Naive thymus-derived CD8-positive, alpha-beta T cell (primary cell): ENCODE measurements around the gene ZCCHC10. TPM values are rescaled to one million over a fixed set of nuclear protein-coding genes. Genes with fewer than 3 reads are reported as not detected.
"Not testable (repeated sequence)": the region's sequence is repeated elsewhere in the genome, so short reads cannot be mapped to it uniquely, and the experiment has no call there.

Source experiments
- ATAC-seq, 2 donors: fragments of 150-1000 bp; cut with Tn5 transposase in 1 of 2; sonication (Bioruptor Pico), chemical (Tn5 transposase) in 1 of 2; 1 replicate in 1 of 2; 2 replicates in 1 of 2; pipeline ENCODE4 v1.10.0; 2021; ENCODE audit warnings: mild to moderate bottlenecking in 2 of 2, moderate library complexity in 2 of 2
- POLR2A ChIA-PET: fragments of 350-600 bp; sonication (Branson Sonifier 250); formaldehyde crosslinking; loops from one replicate; lab custom pipeline; 2021; ENCODE audit warnings: antibody characterized with exemption; lab: Charles Lee
- DNase-seq, 10 donors: peaks; one replicate each; pipeline versions ENCODE4 v3.0.0 to v3.0.0-alpha.2; 2020 to 2022
- H3K27ac Mint-ChIP-seq, 10 donors: one replicate each; pipeline ENCODE4 v1.8.0; 2020 to 2022; ENCODE audit warnings: mild to moderate bottlenecking in 10 of 10, mixed read lengths in 10 of 10, moderate library complexity in 4 of 10, inconsistent platforms in 1 of 10
- H3K27me3 Mint-ChIP-seq, 5 donors: one replicate each; pipeline ENCODE4 v1.8.0; 2021 to 2022; ENCODE audit warnings: mixed read lengths in 5 of 5
- H3K36me3 Mint-ChIP-seq, 3 donors: one replicate each; pipeline ENCODE4 v1.8.0; 2020 to 2022; ENCODE audit warnings: mixed read lengths in 3 of 3, mild to moderate bottlenecking in 2 of 3, inconsistent platforms in 1 of 3
- H3K4me1 Mint-ChIP-seq, 4 donors: one replicate each; pipeline ENCODE4 v1.8.0; 2021 to 2022; ENCODE audit warnings: mixed read lengths in 4 of 4
- H3K4me3 Mint-ChIP-seq, 10 donors: one replicate each; pipeline ENCODE4 v1.8.0; 2020 to 2022; ENCODE audit warnings: mild to moderate bottlenecking in 10 of 10, mixed read lengths in 10 of 10, moderate library complexity in 6 of 10, inconsistent platforms in 1 of 10
- H3K9me3 Mint-ChIP-seq, 9 donors: one replicate each; pipeline ENCODE4 v1.8.0; 2020 to 2022; ENCODE audit warnings: mixed read lengths in 9 of 9, mild to moderate bottlenecking in 3 of 9, inconsistent platforms in 1 of 9, moderate library complexity in 1 of 9
- polyA plus RNA-seq, 3 donors: library from polyadenylated mRNA; unstranded; fragments of 300-500 nt; fragmentation: Illumina TruSeq; gene quantifications; one replicate each; pipeline ENCODE4 v1.2.3, GENCODE V29; 2021
- total RNA-seq, 8 experiments: library from RNA in 2 of 8; stranded (reverse) in 2 of 8; gene quantifications; one replicate each; pipeline ENCODE4 v1.2.3 and lab custom pipeline; 2021 to 2026

Gene ZCCHC10
- total and polyA plus RNA-seq, 5 experiments from 2014 or later = 17.8 to 36.9 (median 28.7) TPM

DNA sequence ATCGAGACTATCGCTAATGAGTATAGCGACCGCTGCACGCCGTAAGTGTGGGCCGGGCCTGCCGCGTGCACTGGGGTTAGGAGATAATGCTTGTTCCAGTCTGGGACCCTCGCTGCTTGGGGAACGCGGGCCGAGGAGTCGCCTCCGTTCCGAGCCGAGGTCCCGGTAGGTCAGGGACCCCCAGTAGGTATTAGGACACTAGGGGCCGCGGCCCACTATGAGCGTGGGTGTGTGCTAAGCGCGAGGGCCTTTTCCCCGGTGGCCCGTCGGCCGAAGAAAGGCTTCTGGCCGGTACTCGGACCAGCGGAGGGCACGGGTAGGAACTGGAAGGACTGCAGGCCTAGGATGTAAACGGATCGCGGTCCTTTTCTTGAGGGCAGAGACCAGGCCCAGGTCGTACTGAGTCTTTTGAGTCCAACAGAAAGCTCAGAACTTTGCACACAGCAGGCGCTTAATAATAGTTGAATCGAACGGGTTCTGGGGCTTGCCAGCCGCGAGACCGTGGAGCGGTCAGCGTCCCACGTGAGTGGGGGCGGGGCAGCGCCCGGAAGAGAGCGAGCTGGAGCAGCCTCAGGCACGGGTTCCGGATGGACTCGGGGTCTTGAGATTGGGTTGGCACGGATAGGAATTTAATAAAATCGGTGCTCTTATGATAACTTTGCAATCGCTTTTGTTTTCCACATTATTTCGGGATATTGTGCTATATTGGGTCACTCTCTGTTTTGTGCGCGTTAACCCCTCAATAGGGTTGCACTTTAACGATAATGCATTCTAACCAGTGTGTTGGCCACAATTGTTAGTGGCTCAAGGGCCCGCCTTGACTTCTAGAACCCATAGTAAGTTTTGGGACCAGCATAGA, 26.2 kb upstream of the ZCCHC10 start:
- Mint-ChIP-seq H3K27ac (peak overlapping the region; percentile 99 to 100 (median 100)), H3K4me3 (peak overlapping the region; percentile 95 to 99 (median 98)), H3K9me3 (no peaks in the 10 kb centered on the region), H3K4me1 (peaks cover 25 to 68% (median 59%) of the 10 kb centered on the region in 4 donors), H3K36me3 (peaks cover 0 to 4% (median 4%) of the 10 kb centered on the region in 3 donors), H3K27me3 (no peaks in the 10 kb centered on the region)
- POLR2A ChIA-PET = interaction anchor here (0.6 to 5.1 kb wide), 24 partner anchors 9 to 1473 kb away, joined by 3 to 69 read pairs (median 5); partner anchors contain the start of genes AFF4, CCNI2, GDF9 and IRF1
- ATAC-seq (peak in 1 of 2 donors; percentile 32), DNase-seq (peak in 8 of 10 donors; percentile 17 to 51 (median 20))

DNA sequence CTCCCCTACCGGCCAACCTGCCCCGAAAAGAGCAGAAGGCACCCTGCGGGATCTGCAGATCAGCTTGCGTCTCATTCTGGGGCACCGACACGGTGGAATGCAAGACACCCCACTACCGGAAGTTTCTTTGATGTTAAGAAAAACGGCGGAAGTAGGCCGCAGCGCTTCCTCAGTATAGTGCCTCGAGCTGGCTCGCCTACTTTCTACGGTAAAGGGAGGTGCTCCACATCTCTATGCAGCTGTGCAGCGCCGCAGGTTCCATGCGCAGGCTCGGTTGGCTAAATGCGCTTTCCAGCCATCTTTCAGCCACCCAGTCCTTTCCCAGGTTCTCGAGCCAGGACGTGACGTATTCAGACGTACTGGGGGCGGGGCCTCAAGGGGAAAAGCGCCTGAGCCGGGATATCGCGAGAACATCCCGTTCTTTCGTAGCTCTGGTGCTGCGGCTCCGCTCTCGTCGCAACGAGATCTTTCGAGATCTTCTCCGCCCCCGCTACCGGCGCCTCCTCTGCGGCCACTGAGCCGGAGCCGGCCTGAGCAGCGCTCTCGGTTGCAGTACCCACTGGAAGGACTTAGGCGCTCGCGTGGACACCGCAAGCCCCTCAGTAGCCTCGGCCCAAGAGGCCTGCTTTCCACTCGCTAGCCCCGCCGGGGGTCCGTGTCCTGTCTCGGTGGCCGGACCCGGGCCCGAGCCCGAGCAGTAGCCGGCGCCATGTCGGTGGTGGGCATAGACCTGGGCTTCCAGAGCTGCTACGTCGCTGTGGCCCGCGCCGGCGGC, 25.4 kb upstream of the ZCCHC10 start, which contains the start of gene HSPA4:
Gene HSPA4, plus strand, starts transcription at position 472 of the 775 bp plus-strand sequence. Its CDS starts 238 bp downstream, at position 710.
- peak within 1 kb of the TSS; percentile 99 to 100 (median 100) for H3K27ac Mint-ChIP-seq
- POLR2A ChIA-PET = interaction anchor here (0.6 to 5.1 kb wide), 30 partner anchors 8 to 1762 kb away, joined by 3 to 69 read pairs (median 4); partner anchors contain the start of genes AFF4, CCNI2, GDF9 and IRF1
- H3K4me1 Mint-ChIP-seq = peaks cover 21 to 61% (median 53%) of the 10 kb centered on the region in 4 donors
- DNase-seq = peak; percentile 89 to 99 (median 98)
- ATAC-seq = peak; percentile 79 to 85
- no peaks in the 10 kb centered on the region for H3K9me3 Mint-ChIP-seq
- H3K36me3 Mint-ChIP-seq = peaks cover 0 to 4% (median 4%) of the 10 kb centered on the region in 3 donors
- peak within 1 kb of the TSS; percentile 95 to 99 (median 98) for H3K4me3 Mint-ChIP-seq
- no peaks in the 10 kb centered on the region for H3K27me3 Mint-ChIP-seq

DNA sequence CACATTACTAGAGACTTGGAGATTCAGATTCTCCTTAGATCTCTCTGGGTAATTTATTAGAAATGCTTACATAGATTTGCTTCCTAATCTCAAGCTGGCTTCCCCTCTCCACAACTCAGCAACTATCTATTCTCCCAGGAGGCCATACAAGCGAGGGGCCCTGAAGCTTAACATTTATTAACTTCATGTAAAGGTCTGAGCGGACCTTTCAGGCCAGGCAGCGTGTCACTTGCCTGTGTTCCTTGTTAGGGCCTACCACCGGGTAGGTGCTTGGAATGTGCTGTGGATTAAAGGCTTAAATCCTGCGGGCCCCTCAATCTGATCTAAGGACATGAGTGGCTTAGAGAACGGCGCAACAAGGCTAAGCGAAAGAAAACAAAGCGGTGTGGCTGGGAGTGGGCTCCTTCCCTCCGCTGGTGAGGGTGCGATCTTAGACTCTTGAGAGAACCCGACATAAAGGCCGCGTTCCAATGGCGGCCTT, 24.8 kb upstream of the ZCCHC10 start:
- DNase-seq (no peak), ATAC-seq (no peak)
- Mint-ChIP-seq H3K27ac (peak overlapping the region; percentile 99 to 100 (median 100)), H3K9me3 (no peaks in the 10 kb centered on the region), H3K4me3 (peak overlapping the region; percentile 95 to 99 (median 98)), H3K36me3 (peaks cover 0 to 4% (median 4%) of the 10 kb centered on the region in 3 donors), H3K4me1 (peaks cover 21 to 56% (median 49%) of the 10 kb centered on the region in 4 donors), H3K27me3 (no peaks in the 10 kb centered on the region)
- POLR2A ChIA-PET = interaction anchor here (0.6 to 5.1 kb wide), 28 partner anchors 7 to 1762 kb away, joined by 3 to 69 read pairs (median 4); partner anchors contain the start of genes AFF4, CCNI2, GDF9 and IRF1

DNA sequence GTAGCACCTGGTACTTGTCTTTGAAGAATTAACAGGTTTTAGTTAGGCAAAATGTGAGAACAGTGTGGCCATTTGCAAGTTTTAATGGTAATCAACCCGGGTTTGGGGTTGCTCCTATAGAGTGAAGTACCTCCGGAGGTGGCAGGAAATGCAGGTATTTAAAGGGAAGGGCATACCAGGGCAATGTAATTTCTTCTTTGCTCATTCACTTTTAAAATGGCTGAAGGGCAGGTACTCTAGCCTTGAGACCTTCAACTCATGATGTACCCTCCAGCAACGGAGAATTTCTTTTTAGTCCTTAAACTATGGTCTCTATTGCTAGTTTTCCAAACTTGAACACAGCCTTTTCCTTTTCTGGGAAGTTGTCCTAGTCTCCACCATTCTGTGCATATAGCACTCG, 24.2 kb upstream of the ZCCHC10 start:
- DNase-seq (peak in 1 of 10 donors; percentile 12), ATAC-seq (no peak)
- POLR2A ChIA-PET = interaction anchor here (0.6 to 5.1 kb wide), 12 partner anchors 9 to 1506 kb away, joined by 3 to 69 read pairs (median 8); partner anchors contain the start of genes AFF4, GDF9, PPP2CA and RAD50
- Mint-ChIP-seq H3K27me3 (no peaks in the 10 kb centered on the region), H3K36me3 (peaks cover 0 to 4% (median 4%) of the 10 kb centered on the region in 3 donors), H3K9me3 (no peaks in the 10 kb centered on the region), H3K27ac (peak overlapping the region; percentile 99 to 100 (median 100)), H3K4me3 (peak overlapping the region; percentile 95 to 99 (median 98)), H3K4me1 (peaks cover 19 to 52% (median 44%) of the 10 kb centered on the region in 4 donors)

DNA sequence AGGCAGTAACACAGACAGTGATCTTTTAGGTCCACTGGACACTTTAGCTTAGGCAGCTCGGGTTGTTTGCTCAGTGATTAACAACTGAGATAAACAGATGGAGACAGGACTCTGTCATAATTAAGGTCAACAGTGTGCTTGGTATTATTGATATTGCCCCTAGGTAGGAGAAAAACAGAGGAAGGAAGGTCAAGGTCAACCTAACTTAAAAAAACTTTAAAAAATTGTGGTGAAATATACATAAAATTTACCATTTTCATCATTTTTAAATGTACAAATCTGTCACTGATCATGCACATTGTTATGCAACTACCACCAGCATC, 23.3 kb upstream of the ZCCHC10 start:
- ATAC-seq (no peak), DNase-seq (no peak)
- Mint-ChIP-seq H3K36me3 (peaks cover 0 to 4% (median 3%) of the 10 kb centered on the region in 3 donors), H3K4me3 (peak overlapping the region in 2 of 10 donors; percentile 36 to 42), H3K4me1 (peaks cover 15 to 44% (median 35%) of the 10 kb centered on the region in 4 donors), H3K27ac (peak overlapping the region in 9 of 10 donors; percentile 66 to 100 (median 79)), H3K27me3 (no peaks in the 10 kb centered on the region), H3K9me3 (no peaks in the 10 kb centered on the region)
- POLR2A ChIA-PET = interaction anchor here (5.1 kb wide), 1 partner anchor 87 kb away, joined by 69 read pairs; the partner anchor contains the start of gene AFF4

DNA sequence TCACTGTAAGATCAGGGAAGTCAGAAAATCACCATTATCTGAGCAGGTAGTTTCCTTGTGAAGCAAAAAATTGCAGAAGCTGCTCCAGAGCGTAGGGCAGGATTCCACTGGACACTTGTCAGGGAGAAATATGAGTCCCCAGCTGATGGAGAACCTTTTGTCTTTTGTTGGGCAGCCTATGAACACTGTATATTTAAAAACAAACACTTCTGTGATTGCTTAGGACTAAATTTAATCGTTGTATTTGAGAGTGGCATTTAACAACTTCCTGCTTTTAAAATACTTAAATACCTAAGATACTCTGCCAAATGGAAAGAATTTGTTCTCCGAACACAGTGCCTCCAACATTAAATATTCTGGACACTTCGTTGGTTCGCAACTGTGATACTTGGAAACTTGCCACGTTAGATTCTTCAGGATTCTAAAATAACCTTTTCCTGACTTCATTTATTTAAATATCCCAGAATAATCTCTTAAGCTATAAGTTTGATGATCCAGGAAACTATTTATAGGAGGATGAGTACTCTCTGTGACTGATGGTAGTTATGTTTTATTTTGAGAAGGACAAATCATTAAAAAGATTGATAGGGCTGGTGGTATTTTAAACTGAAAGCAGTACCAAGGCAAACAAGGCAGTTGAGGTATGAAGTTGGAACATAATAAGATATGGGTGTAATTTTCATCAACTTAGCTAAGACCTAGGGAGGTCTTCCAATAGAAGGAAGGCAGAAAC, 22.8 kb upstream of the ZCCHC10 start:
- H3K4me3 Mint-ChIP-seq = peak overlapping the region in 2 of 10 donors; percentile 36 to 42
- H3K27me3 Mint-ChIP-seq = no peaks in the 10 kb centered on the region
- DNase-seq (no peak), ATAC-seq (no peak)
- H3K36me3 Mint-ChIP-seq = peaks cover 0 to 4% (median 2%) of the 10 kb centered on the region in 3 donors
- POLR2A ChIA-PET = interaction anchor here (0.6 to 5.1 kb wide), 3 partner anchors 57 to 127 kb away, joined by 7 to 69 read pairs (median 7); partner anchors contain the start of gene AFF4
- H3K9me3 Mint-ChIP-seq = no peaks in the 10 kb centered on the region
- H3K4me1 Mint-ChIP-seq = peaks cover 13 to 38% (median 31%) of the 10 kb centered on the region in 4 donors
- H3K27ac Mint-ChIP-seq = peak overlapping the region in 9 of 10 donors; percentile 66 to 100 (median 79)

DNA sequence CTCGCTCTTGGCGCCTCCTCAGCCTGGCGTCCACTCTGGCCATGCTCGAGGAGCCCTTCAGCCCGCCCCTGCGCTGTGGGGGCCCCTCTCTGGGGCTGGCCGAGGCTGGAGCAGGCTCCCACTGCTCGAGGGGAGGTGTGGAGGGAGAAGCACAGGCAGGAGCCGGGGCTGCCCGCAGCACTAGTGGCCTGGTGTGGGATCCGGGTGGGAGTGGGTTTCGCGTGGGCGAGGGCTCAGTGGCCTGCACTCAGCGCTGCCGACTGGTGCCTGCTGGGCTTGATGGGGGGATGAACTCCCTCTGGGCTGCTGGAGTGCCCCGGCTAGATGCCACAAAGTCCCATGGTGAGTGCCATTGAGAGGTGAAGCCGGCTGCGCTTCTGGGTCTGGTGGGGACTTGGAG, 21.1 kb upstream of the ZCCHC10 start:
- POLR2A ChIA-PET = no interaction called here
- no peak overlapping the region for H3K4me3 Mint-ChIP-seq
- peaks cover 7 to 24% (median 20%) of the 10 kb centered on the region in 4 donors for H3K4me1 Mint-ChIP-seq
- no peaks in the 10 kb centered on the region for H3K27me3 Mint-ChIP-seq
- no peak for DNase-seq
- no peak overlapping the region for H3K27ac Mint-ChIP-seq
- H3K36me3 Mint-ChIP-seq = peaks cover 0 to 1% (median 0%) of the 10 kb centered on the region in 3 donors
- no peaks in the 10 kb centered on the region for H3K9me3 Mint-ChIP-seq
- ATAC-seq = no peak

DNA sequence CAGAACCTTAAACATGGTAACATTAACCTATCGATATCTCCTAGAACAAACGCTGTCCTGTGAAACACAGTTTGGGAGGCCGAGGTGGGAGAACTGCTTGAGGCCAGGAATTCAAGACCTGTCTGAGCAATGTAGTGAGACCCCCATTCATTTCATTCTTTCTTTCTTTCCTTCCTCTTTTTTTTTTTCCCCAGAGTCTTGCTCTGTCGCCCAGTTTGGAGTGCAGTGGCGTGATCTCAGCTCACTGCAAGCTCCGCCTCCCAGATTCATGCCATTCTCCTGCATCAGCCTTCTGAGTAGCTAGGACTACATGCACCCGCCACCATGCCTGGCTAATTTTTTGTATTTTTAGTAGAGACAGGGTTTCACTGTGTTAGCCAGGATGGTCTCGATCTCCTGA, 20.2 kb upstream of the ZCCHC10 start:
- H3K4me1 Mint-ChIP-seq = peaks cover 6 to 24% (median 18%) of the 10 kb centered on the region in 4 donors
- ATAC-seq, H3K36me3 Mint-ChIP-seq, H3K27me3 Mint-ChIP-seq, POLR2A ChIA-PET, H3K4me3 Mint-ChIP-seq, H3K9me3 Mint-ChIP-seq, DNase-seq: not testable (repeated sequence)
- H3K27ac Mint-ChIP-seq = peak overlapping the region in 1 of 10 donors; percentile 36

DNA sequence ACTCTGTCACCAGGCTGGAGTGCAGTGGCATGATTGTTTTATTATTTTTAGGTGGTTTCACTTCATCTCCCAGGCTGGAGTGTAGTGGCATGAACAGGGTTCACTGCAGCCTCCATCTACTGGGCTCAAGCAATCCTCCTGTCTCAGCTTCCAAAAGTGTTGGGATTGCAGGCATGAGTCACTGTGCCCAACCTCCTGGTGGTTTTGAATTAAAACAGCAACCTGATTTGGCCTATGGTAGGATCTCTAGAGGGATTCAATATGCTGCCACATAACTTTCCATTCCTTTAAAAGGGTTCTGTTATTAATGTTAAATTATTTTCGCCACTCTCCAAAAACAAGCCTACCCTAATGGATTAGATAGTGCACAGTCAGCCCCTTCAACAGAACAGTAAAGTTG, 15.6 kb upstream of the ZCCHC10 start:
- DNase-seq = no peak
- no peak overlapping the region for H3K27ac Mint-ChIP-seq
- no peak overlapping the region for H3K4me3 Mint-ChIP-seq
- no peaks in the 10 kb centered on the region for H3K36me3 Mint-ChIP-seq
- peaks cover 0 to 2% (median 0%) of the 10 kb centered on the region in 4 donors for H3K4me1 Mint-ChIP-seq
- POLR2A ChIA-PET = interaction anchor here (1.9 kb wide), 1 partner anchor 9 kb away, joined by 4 read pairs; the partner anchor contains the start of gene HSPA4
- no peak for ATAC-seq
- no peaks in the 10 kb centered on the region for H3K9me3 Mint-ChIP-seq
- H3K27me3 Mint-ChIP-seq = no peaks in the 10 kb centered on the region

DNA sequence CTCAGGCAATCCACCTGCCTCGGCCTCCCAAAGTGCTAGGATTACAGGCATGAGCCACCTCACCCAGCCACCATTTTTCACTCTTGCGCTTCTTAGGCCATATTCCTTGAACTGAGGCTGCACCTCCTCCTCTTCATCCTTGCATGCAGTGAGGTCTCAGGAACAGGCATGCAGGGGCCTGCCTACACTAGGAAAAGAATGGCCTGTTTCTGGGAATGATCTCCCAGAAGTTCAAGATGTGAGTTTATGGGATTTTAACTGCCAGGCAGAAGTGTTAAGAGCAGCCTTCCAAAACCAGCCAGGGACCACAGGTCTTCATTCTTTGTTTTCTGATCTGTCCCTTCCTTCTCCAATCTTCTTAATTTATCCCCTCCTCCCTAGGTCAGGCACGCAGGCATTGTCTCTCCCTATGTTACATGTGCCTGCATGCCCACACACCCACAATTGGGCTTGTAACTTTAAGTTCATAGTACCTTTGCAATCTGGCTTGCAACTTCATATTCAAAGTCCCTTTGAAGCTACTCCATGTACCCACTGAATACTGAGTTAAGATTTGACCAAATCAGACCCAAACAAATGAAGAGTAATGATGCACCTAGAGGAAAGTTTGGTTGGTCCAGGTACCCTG, 14.9 kb upstream of the ZCCHC10 start:
- H3K27me3 Mint-ChIP-seq = peaks cover 0 to 2% (median 0%) of the 10 kb centered on the region in 5 donors

DNA sequence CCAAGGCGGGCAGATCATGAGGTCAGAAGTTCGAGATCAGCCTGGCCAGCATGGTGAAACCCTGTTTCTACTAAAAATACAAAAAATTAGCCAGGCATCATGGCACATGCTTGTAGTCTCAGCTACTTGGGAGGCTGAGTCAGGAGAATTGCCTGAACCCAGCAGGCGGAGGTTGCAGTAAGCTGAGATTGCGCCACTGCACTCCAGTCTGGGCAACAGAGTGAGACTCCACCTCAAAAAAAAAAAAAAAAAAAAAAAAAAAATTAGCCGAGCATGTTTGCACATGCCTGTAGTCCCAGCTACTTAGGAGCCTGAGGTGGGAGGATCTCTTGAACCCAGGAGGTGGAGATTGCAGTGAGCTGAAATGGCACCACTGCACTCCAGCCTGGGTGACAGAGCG, 10.3 kb upstream of the ZCCHC10 start:
- Mint-ChIP-seq H3K27me3 (peaks cover 0 to 17% (median 3%) of the 10 kb centered on the region in 5 donors), H3K4me1 (peaks cover 0 to 28% (median 0%) of the 10 kb centered on the region in 4 donors)
- not testable (repeated sequence) for H3K27ac Mint-ChIP-seq, H3K36me3 Mint-ChIP-seq, DNase-seq, ATAC-seq, H3K9me3 Mint-ChIP-seq, H3K4me3 Mint-ChIP-seq
- POLR2A ChIA-PET = interaction anchor here (0.6 kb wide), 2 partner anchors 9 to 15 kb away, joined by 4 read pairs; partner anchors contain the start of gene HSPA4

More for the DNA sequence above, 14.9 kb upstream of the ZCCHC10 start:
- Mint-ChIP-seq H3K27ac (peak overlapping the region in 2 of 10 donors; percentile 31 to 45), H3K4me1 (peaks cover 0 to under 1% (median 0%) of the 10 kb centered on the region in 4 donors), H3K9me3 (no peaks in the 10 kb centered on the region), H3K4me3 (no peak overlapping the region), H3K36me3 (no peaks in the 10 kb centered on the region)
- no peak for DNase-seq
- POLR2A ChIA-PET = interaction anchor here (0.7 to 1.9 kb wide), 2 partner anchors 10 to 14 kb away, joined by 4 read pairs; partner anchors contain the start of gene HSPA4
- no peak for ATAC-seq
